IMR-90 (cell line): ENCODE data around the gene C12orf75. TPM values are rescaled to one million over a fixed set of nuclear protein-coding genes. Genes with fewer than 3 reads are reported as not detected.

ENCODE experiments used
- ATAC-seq: fragments of 200-7000 bp; cut with Tn5 transposase; 2 replicates; pipeline ENCODE4 v1.9.1; 2020; ENCODE audit warnings: low read depth, mild to moderate bottlenecking, moderate library complexity
- BruUV-seq: library from RNA; stranded (reverse); fragments of 400-500 nt; replicated peaks from 2 replicates; lab custom pipeline; 2021; lab: Mats Ljungman, UMichigan
- CTCF ChIA-PET: fragments of 300-600 bp; formaldehyde crosslinking; extraction: SDS; loops from one replicate; lab custom pipeline; 2021; ENCODE audit warnings: antibody characterized with exemption; lab: Yijun Ruan, JAX
- POLR2A ChIA-PET: fragments of 300-600 bp; sonication (Branson Sonifier 250); formaldehyde crosslinking; loops from one replicate; lab custom pipeline; 2022; ENCODE audit warnings: antibody characterized with exemption; ENCODE audit not compliant: unreplicated experiment; lab: Charles Lee
- DNase-seq: peaks from one replicate; pipeline ENCODE4 v3.0.0; 2013
- H2AFZ ChIP-seq: replicated peaks from 2 replicates; pipeline ENCODE3; 2013; ENCODE audit warnings: low read length, mild to moderate bottlenecking; ENCODE audit not compliant: poor library complexity
- H2AK5ac ChIP-seq: 2 replicates; pipeline ENCODE4 v1.6.1; 2013; ENCODE audit warnings: low read depth, low read length, inconsistent platforms
- H2AK9ac ChIP-seq: replicated peaks from 2 replicates; pipeline ENCODE3; 2013; ENCODE audit warnings: mild to moderate bottlenecking, low read depth, low read length, moderate library complexity; ENCODE audit not compliant: poor library complexity
- H2BK120ac ChIP-seq: 2 replicates; pipeline ENCODE4 v1.6.1; 2013; ENCODE audit warnings: low read depth, low read length, inconsistent platforms
- H2BK15ac ChIP-seq: 3 replicates; pipeline ENCODE4 v1.6.1; 2013; ENCODE audit warnings: low read depth, low read length, inconsistent platforms
- H2BK20ac ChIP-seq: 2 replicates; pipeline ENCODE4 v1.6.1; 2013; ENCODE audit warnings: low read depth, mild to moderate bottlenecking, inconsistent platforms, low read length, moderate library complexity
- H2BK5ac ChIP-seq: 2 replicates; pipeline ENCODE4 v1.6.1; 2013; ENCODE audit warnings: mild to moderate bottlenecking, low read depth, low read length, inconsistent platforms; ENCODE audit not compliant: poor library complexity, severe bottlenecking
- H3K14ac ChIP-seq: replicated peaks from 2 replicates; pipeline ENCODE4 v1.6.1; 2013; ENCODE audit warnings: low read depth, low read length, inconsistent platforms
- H3K18ac ChIP-seq: 2 replicates; pipeline ENCODE4 v1.6.1; 2013; ENCODE audit warnings: low read depth, low read length, control low read depth
- H3K23ac ChIP-seq: 2 replicates; pipeline ENCODE4 v1.6.1; 2013; ENCODE audit warnings: low read depth, low read length, inconsistent platforms
- H3K27ac ChIP-seq: 2 replicates; pipeline ENCODE4 v1.5.1; 2013; ENCODE audit warnings: mild to moderate bottlenecking, control low read depth, low read length; ENCODE audit not compliant: insufficient read depth
- H3K27me3 ChIP-seq: 2 replicates; pipeline ENCODE4 v1.6.1; 2013; ENCODE audit warnings: low read length; ENCODE audit not compliant: control insufficient read depth, insufficient read depth
- H3K36me3 ChIP-seq: 2 replicates; pipeline ENCODE4 v1.6.1; 2013; ENCODE audit warnings: low read length, mixed read lengths; ENCODE audit not compliant: control insufficient read depth, insufficient read depth
- H3K4ac ChIP-seq: 2 replicates; pipeline ENCODE4 v1.6.1; 2013; ENCODE audit warnings: low read depth, low read length, inconsistent platforms
- H3K4me1 ChIP-seq: 2 replicates; pipeline ENCODE4 v1.6.1; 2013; ENCODE audit warnings: low read length, mixed read lengths; ENCODE audit not compliant: control insufficient read depth, insufficient read depth
- H3K4me2 ChIP-seq: 2 replicates; pipeline ENCODE4 v1.6.1; 2013; ENCODE audit warnings: low read depth, mild to moderate bottlenecking, control low read depth, low read length, moderate library complexity
- H3K4me3 ChIP-seq: 2 replicates; pipeline ENCODE4 v1.5.1; 2013; ENCODE audit warnings: low read depth, mild to moderate bottlenecking, control low read depth, low read length, moderate library complexity; ENCODE audit not compliant: insufficient read depth
- H3K56ac ChIP-seq: 2 replicates; pipeline ENCODE4 v1.6.1; 2013; ENCODE audit warnings: low read length, inconsistent platforms; ENCODE audit not compliant: insufficient read depth; ENCODE audit errors: extremely low read depth
- H3K79me1 ChIP-seq, 2 experiments: 2 replicates each; pipeline ENCODE4 v1.6.1; 2013; ENCODE audit warnings: low read length in 2 of 2, inconsistent platforms in 1 of 2, low read depth in 1 of 2
- H3K9ac ChIP-seq: 2 replicates; pipeline ENCODE4 v1.6.1; 2013; ENCODE audit warnings: low read depth, low read length, control low read depth
- H3K9me1 ChIP-seq: 2 replicates; pipeline ENCODE4 v1.6.1; 2013; ENCODE audit warnings: low read length, inconsistent platforms; ENCODE audit not compliant: insufficient read depth
- H3K9me3 ChIP-seq: 2 replicates; pipeline ENCODE4 v1.6.1; 2013; ENCODE audit warnings: low read length; ENCODE audit not compliant: control insufficient read depth, insufficient read depth
- H4K20me1 ChIP-seq: 2 replicates; pipeline ENCODE4 v1.6.1; 2013; ENCODE audit warnings: low read length, inconsistent platforms; ENCODE audit not compliant: insufficient read depth
- H4K5ac ChIP-seq: 2 replicates; pipeline ENCODE4 v1.6.1; 2013; ENCODE audit warnings: mild to moderate bottlenecking, low read depth, low read length, control low read depth
- H4K8ac ChIP-seq, 2 experiments: 2 replicates each; pipeline ENCODE4 v1.6.1; 2013; ENCODE audit warnings: low read depth in 2 of 2, low read length in 2 of 2, control low read depth in 1 of 2, inconsistent platforms in 1 of 2
- H4K91ac ChIP-seq: 2 replicates; pipeline ENCODE4 v1.6.1; 2013; ENCODE audit warnings: low read depth, low read length, inconsistent platforms; ENCODE audit not compliant: insufficient read depth
- BHLHE40 ChIP-seq: fragments of 150-350 bp; IDR thresholded peaks from 2 replicates; pipeline ENCODE4 v1.6.1; 2016; ENCODE audit warnings: mild to moderate bottlenecking, low read depth, low read length
- CEBPB ChIP-seq: IDR thresholded peaks from 2 replicates; pipeline ENCODE4 v1.6.1; 2012; ENCODE audit warnings: low read depth, low read length, improper control_type of control experiment
- CHD1 ChIP-seq: IDR thresholded peaks from 2 replicates; pipeline ENCODE4 v1.6.1; 2012; ENCODE audit warnings: low read depth, low read length, improper control_type of control experiment
- MAZ ChIP-seq: IDR thresholded peaks from 2 replicates; pipeline ENCODE4 v1.6.1; 2012; ENCODE audit warnings: low read depth, mild to moderate bottlenecking, low read length, improper control_type of control experiment, moderate library complexity, borderline replicate concordance
- RCOR1 ChIP-seq: IDR thresholded peaks from 2 replicates; pipeline ENCODE4 v1.6.1; 2012; ENCODE audit warnings: mild to moderate bottlenecking, low read length, improper control_type of control experiment; ENCODE audit not compliant: insufficient replicate concordance
- SMC3 ChIP-seq: fragments of 150-350 bp; IDR thresholded peaks from 2 replicates; pipeline ENCODE4 v1.6.1; 2016; ENCODE audit warnings: low read depth, mild to moderate bottlenecking, antibody characterized with exemption, low read length, moderate library complexity
- WGBS, 2 experiments: methylation state at CpG; one replicate each; pipeline versions ENCODE4 v1.1.5 to v1.1.7; 2013; ENCODE audit warnings: missing lambda C conversion rate in 2 of 2; ENCODE audit not compliant: insufficient read length in 1 of 2; ENCODE audit errors: extremely low coverage in 2 of 2; 5-methylcytosine and 5-hydroxymethylcytosine counted together
- dilution Hi-C: fragments of 300-500 bp; cut with HindIII; formaldehyde crosslinking; loops from one replicate; pipeline ENCODE4 v1.14.3; 2018; ENCODE audit warnings: low sequenced_read_pairs; ENCODE audit not compliant: unreplicated experiment
- in situ Hi-C: fragments of 300-500 bp; cut with MboI; formaldehyde crosslinking; loops from 3 replicates; pipeline ENCODE4 v1.14.3; 2019; ENCODE audit warnings: low sequenced_read_pairs, inconsistent platforms, mixed read lengths
- intact Hi-C: fragments of 100-400 bp; cut with micrococcal nuclease; formaldehyde crosslinking; loops from 2 replicates; pipeline ENCODE4 v1.10.0; 2022
- polyA plus RNA-seq, 3 experiments: library from polyadenylated mRNA; depleted of rRNA; stranded (reverse); fragments of >200 nt; gene quantifications; 2 replicates each; pipeline ENCODE4 v1.2.3, GENCODE V29; 2012; ENCODE audit warnings: low replicate concordance in 1 of 3
- total RNA-seq: library from RNA; depleted of rRNA; stranded (reverse); fragments of >200 nt; gene quantifications from 2 replicates; pipeline ENCODE4 v1.2.3, GENCODE V29; 2012

Gene C12orf75
- total and polyA plus RNA-seq, 2 of the 4 experiments (the other 2 are of a cell fraction) = 145 to 278 TPM

DNA sequence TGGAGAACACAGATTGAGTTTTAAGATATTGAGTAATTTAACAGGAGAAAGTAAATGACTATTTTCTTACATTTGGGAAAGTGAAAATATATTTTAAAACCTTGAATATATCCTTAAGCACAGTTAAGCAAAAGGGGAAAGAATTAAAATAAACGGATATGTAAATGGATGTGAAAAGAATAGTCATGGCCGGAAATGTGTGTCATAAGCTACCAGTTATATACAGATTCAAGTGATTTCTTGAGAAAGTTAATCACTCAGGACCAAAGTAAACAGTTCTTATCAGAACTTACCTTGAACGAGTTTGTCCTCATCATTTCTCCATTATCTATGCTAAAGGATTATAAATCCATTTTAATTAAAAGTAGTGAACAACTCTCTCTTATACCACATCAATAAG, 33.4 kb downstream of the C12orf75 start:
- Histone ChIP-seq H4K91ac (no peak overlapping the region), H3K4me2 (no peak overlapping the region), H4K5ac (no peak overlapping the region), H3K14ac (no peak overlapping the region), H3K27ac (no peak overlapping the region), H4K8ac (no peak overlapping the region), H3K36me3 (peaks cover 13% of the 10 kb centered on the region), H3K9me1 (peaks cover 12% of the 10 kb centered on the region), H3K4ac (no peak overlapping the region), H4K20me1 (peaks cover 21% of the 10 kb centered on the region; the same call in 1 of the 2 replicates), H2BK15ac (no peak overlapping the region), H3K9ac (no peak overlapping the region), H2BK120ac (no peak overlapping the region), H3K4me1 (peaks cover 9% of the 10 kb centered on the region), H3K23ac (no peak overlapping the region), H2BK5ac (no peak overlapping the region), H3K56ac (no peak overlapping the region), H3K9me3 (no peaks in the 10 kb centered on the region), H3K18ac (no peak overlapping the region), H2BK20ac (no peak overlapping the region), H2AFZ (no peak overlapping the region), H3K79me1 (peaks cover 34 to 66% of the 10 kb centered on the region in 2 experiments), H3K27me3 (no peaks in the 10 kb centered on the region), H3K4me3 (no peak overlapping the region), H2AK5ac (no peak overlapping the region), H2AK9ac (no peak overlapping the region)
- in situ Hi-C loops (no loop called here), dilution Hi-C loops (no loop called here), intact Hi-C loops (no loop called here)
- TF ChIP-seq BHLHE40 (no peak), SMC3 (no peak), CHD1 (no peak), RCOR1 (no peak), MAZ (no peak), CEBPB (no peak)
- ATAC-seq (no peak), DNase-seq (peak; percentile 23)
- POLR2A ChIA-PET = no interaction called here
- WGBS, 2 experiments = no CpG with 5 or more reads among the region's 3 CpGs
- BruUV-seq = no TSS peak
- CTCF ChIA-PET = no interaction called here
